Left lung (tissue), 10 donors: ENCODE data around the gene TMEM248. TPM values are rescaled to one million over a fixed set of nuclear protein-coding genes. Genes with fewer than 3 reads are reported as not detected.
"Not testable (repeated sequence)": the region's sequence is repeated elsewhere in the genome, so short reads cannot be mapped to it uniquely, and the experiment has no call there.

Experiments
- ATAC-seq: fragments of 200-7000 bp; cut with Tn5 transposase; one replicate; pipeline ENCODE4 v1.9.1; 2020; ENCODE audit warnings: moderate library complexity
- DNase-seq, 4 donors: peaks; one replicate each; pipeline ENCODE4 v3.0.0-alpha.2; 2013 to 2020
- H3K27ac ChIP-seq, 2 donors: fragments of 200-600 bp; sonication (generic) in 1 of 2; one replicate each; pipeline versions ENCODE4 v1.5.0 to v1.8.0; 2020 to 2021
- H3K27me3 ChIP-seq, 2 donors: fragments of 200-600 bp; sonication (generic) in 1 of 2; one replicate each; pipeline versions ENCODE4 v1.5.0 to v1.8.0; 2020 to 2021
- H3K36me3 ChIP-seq, 2 donors: fragments of 200-600 bp; sonication (generic) in 1 of 2; one replicate each; pipeline versions ENCODE4 v1.5.0 to v1.8.0; 2020 to 2021
- H3K4me1 ChIP-seq, 2 donors: fragments of 200-600 bp; one replicate each; pipeline ENCODE4 v1.8.0; 2021
- H3K4me3 ChIP-seq, 2 donors: fragments of 200-600 bp; sonication (generic) in 1 of 2; one replicate each; pipeline versions ENCODE4 v1.5.0 to v1.8.0; 2020 to 2021; ENCODE audit warnings: mild to moderate bottlenecking in 1 of 2
- H3K9me3 ChIP-seq, 2 donors: fragments of 200-600 bp; sonication (generic) in 1 of 2; one replicate each; pipeline versions ENCODE4 v1.5.0 to v1.8.0; 2020 to 2021
- CTCF ChIP-seq, 2 donors: fragments of 200-600 bp; sonication (generic) in 1 of 2; IDR thresholded peaks; one replicate each; pipeline versions ENCODE4 v1.5.0 to v1.8.0; 2021; ENCODE audit warnings: antibody characterized with exemption in 2 of 2
- intact Hi-C, 2 donors: fragments of 100-400 bp; cut with DNase I; formaldehyde crosslinking; loops; one replicate each; pipeline versions ENCODE4 v1.11.2 to v1.14.2; 2022
- polyA plus RNA-seq, 6 donors: library from polyadenylated mRNA; unstranded; fragments of 120-200 nt; gene quantifications; one replicate each; pipeline ENCODE4 v1.2.1, GENCODE V29; 2013; ENCODE audit not compliant: insufficient read length in 6 of 6
- total RNA-seq, 2 donors: library from RNA; stranded (reverse); fragmentation: NEBNext Ultra II Directional; extraction: Animal tissue kit (Norgen Biotek cat#: 25700); gene quantifications; one replicate each; pipeline ENCODE4 v1.2.1, GENCODE V29; 2021
- donor health status: DM: no; HTN: yes; CAD: no.
- donor health status: DM: no; HTN: no; CAD: no.

Gene TMEM248
- total and polyA plus RNA-seq, 8 donors: 64.5 to 103 (median 81.6) TPM

- DNase-seq: no peak
- no peak for TF ChIP-seq CTCF (IDR thresholded peaks at IDR 0.05)
- H3K27me3 ChIP-seq: no peaks in the 10 kb centered on the region
- no peak for ATAC-seq
- H3K4me3 ChIP-seq: no peak overlapping the region
- peaks cover 0 to 25% of the 10 kb centered on the region in 2 donors for H3K36me3 ChIP-seq
- H3K9me3 ChIP-seq: no peaks in the 10 kb centered on the region
- intact Hi-C loops: no loop called here
- no peak overlapping the region for H3K27ac ChIP-seq
- H3K4me1 ChIP-seq: no peaks in the 10 kb centered on the region
Measured at GRCh38 chr7:66904063-66904593, 16.9 kb upstream of the TMEM248 start.

DNA sequence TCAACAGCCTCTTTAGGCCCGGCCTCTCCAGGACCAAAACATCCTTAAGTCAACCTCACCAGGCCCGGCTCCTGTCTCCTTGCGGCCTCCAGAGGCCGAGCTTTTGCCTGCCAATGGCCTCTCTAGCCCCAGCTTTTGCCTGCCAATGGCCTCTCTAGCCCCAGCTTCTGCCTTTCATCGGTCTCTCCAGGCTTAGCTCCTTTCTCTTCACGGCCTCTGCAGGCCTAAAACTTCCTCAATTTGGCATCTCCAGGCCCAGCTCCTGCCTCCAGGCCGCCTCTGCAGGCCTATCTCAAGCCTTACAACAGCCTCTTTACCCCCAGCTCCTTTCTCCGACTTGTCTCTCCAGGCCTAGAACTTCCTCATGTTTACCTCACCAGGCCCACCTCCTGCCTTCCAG, 15.7 kb upstream of the TMEM248 start:
- DNase-seq (no peak), ATAC-seq (no peak)
- no peaks in the 10 kb centered on the region for H3K27me3 ChIP-seq
- H3K4me3 ChIP-seq: no peak overlapping the region
- no peak for TF ChIP-seq CTCF (IDR thresholded peaks at IDR 0.05)
- H3K36me3 ChIP-seq: peaks cover 0 to 21% of the 10 kb centered on the region in 2 donors
- no peaks in the 10 kb centered on the region for H3K4me1 ChIP-seq
- intact Hi-C loops: no loop called here
- no peak overlapping the region for H3K27ac ChIP-seq
- no peaks in the 10 kb centered on the region for H3K9me3 ChIP-seq

- DNase-seq (no peak), ATAC-seq (no peak)
- intact Hi-C loops: no loop called here
- H3K27me3 ChIP-seq: no peaks in the 10 kb centered on the region
- no peaks in the 10 kb centered on the region for H3K9me3 ChIP-seq
- H3K4me1 ChIP-seq: no peaks in the 10 kb centered on the region
- no peak overlapping the region for H3K4me3 ChIP-seq
- no peak for TF ChIP-seq CTCF (IDR thresholded peaks at IDR 0.05)
- H3K27ac ChIP-seq: no peak overlapping the region
- H3K36me3 ChIP-seq: peaks cover 0 to 19% of the 10 kb centered on the region in 2 donors
Measured at GRCh38 chr7:66905689-66906088, 15.3 kb upstream of the TMEM248 start.

DNA sequence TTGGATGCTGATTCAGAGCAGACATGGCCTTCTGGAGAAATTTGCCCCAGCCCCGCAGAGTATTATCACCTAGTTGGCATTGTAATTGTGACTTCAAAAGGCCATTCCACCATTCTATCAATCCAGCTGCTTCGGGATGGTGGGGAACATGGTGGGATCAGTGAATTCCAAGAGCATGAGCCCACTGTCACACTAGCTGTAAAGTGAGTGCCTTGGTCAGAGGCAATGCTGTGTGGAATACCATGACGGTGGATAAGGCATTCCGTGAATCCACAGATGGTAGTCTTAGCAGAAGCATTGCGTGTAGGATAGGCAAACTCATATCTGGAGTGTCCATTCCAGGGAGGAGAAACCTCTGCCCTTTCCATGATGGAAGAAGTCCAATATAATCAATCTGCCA, 13.3 kb upstream of the TMEM248 start:
- no peaks in the 10 kb centered on the region for H3K27me3 ChIP-seq
- intact Hi-C loops: no loop called here
- no peaks in the 10 kb centered on the region for H3K36me3 ChIP-seq
- no peaks in the 10 kb centered on the region for H3K4me1 ChIP-seq
- no peaks in the 10 kb centered on the region for H3K9me3 ChIP-seq
- TF ChIP-seq CTCF (IDR thresholded peaks at IDR 0.05): no peak
- ATAC-seq (no peak), DNase-seq (no peak)
- H3K27ac ChIP-seq: no peak overlapping the region
- no peak overlapping the region for H3K4me3 ChIP-seq

DNA sequence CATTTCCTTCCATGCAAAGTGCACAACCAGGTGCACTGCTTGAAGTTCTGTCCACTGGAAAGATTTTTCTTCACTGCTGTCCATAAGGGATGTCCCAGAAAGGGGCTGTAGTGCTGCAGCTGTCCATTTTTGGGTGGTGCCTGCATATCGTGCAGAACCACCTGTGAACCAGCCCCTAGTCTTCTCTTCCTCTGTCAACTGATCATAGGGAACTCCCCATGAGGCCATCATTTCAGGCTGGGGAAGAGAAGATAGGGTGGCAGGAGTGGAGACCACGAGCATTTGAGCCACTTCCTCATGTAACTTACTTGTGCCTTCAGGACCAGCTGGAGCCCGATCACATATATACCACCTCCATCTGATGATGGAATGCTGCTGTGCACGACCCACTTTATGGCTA, 12.4 kb upstream of the TMEM248 start:
- DNase-seq, H3K9me3 ChIP-seq, ATAC-seq, intact Hi-C loops, H3K27me3 ChIP-seq, H3K36me3 ChIP-seq, H3K4me1 ChIP-seq, H3K4me3 ChIP-seq, H3K27ac ChIP-seq: not testable (repeated sequence)

- no peak for TF ChIP-seq CTCF (IDR thresholded peaks at IDR 0.05)
- ATAC-seq (no peak), DNase-seq (no peak)
- H3K27ac ChIP-seq: no peak overlapping the region
- no peaks in the 10 kb centered on the region for H3K36me3 ChIP-seq
- H3K27me3 ChIP-seq: no peaks in the 10 kb centered on the region
- H3K4me3 ChIP-seq: no peak overlapping the region
- H3K9me3 ChIP-seq: no peaks in the 10 kb centered on the region
- H3K4me1 ChIP-seq: no peaks in the 10 kb centered on the region
- intact Hi-C loops: no loop called here
Measured at GRCh38 chr7:66910789-66911188, 10.2 kb upstream of the TMEM248 start.

DNA sequence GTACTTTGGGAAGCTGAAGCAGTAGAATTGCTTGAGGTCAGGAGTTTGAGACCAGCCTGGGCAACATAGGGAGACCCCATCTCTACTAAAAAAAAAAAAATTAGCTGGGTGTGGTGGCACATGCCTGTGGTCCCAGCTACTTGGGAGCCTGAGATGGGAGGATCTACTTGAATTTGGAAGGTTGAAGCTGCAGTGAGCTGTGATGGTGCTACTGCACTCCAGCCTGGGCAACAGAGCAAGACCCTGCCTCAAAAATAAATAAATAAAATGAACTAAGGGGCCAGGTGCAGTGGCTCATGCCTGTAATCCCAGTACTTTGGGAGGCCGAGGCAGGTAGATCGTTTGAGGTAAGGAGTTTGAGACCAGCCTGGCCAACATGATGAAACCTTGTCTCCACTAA, 9.8 kb upstream of the TMEM248 start:
- DNase-seq, H3K4me3 ChIP-seq, H3K27ac ChIP-seq, H3K4me1 ChIP-seq, H3K9me3 ChIP-seq, H3K36me3 ChIP-seq, intact Hi-C loops, ATAC-seq, H3K27me3 ChIP-seq: not testable (repeated sequence)
